IMR-90 (cell line): ENCODE data around the gene ITPRID1. TPM values are rescaled to one million over a fixed set of nuclear protein-coding genes. Genes with fewer than 3 reads are reported as not detected.

Source experiments
- ATAC-seq: fragments of 200-7000 bp; cut with Tn5 transposase; 2 replicates; pipeline ENCODE4 v1.9.1; 2020; ENCODE audit warnings: low read depth, mild to moderate bottlenecking, moderate library complexity
- BruUV-seq: library from RNA; stranded (reverse); fragments of 400-500 nt; replicated peaks from 2 replicates; lab custom pipeline; 2021; lab: Mats Ljungman, UMichigan
- CTCF ChIA-PET: fragments of 300-600 bp; formaldehyde crosslinking; extraction: SDS; loops from one replicate; lab custom pipeline; 2021; ENCODE audit warnings: antibody characterized with exemption; lab: Yijun Ruan, JAX
- POLR2A ChIA-PET: fragments of 300-600 bp; sonication (Branson Sonifier 250); formaldehyde crosslinking; loops from one replicate; lab custom pipeline; 2022; ENCODE audit warnings: antibody characterized with exemption; ENCODE audit not compliant: unreplicated experiment; lab: Charles Lee
- DNase-seq: peaks from one replicate; pipeline ENCODE4 v3.0.0; 2013
- H2AFZ ChIP-seq: replicated peaks from 2 replicates; pipeline ENCODE3; 2013; ENCODE audit warnings: low read length, mild to moderate bottlenecking; ENCODE audit not compliant: poor library complexity
- H2AK5ac ChIP-seq: 2 replicates; pipeline ENCODE4 v1.6.1; 2013; ENCODE audit warnings: low read depth, low read length, inconsistent platforms
- H2AK9ac ChIP-seq: replicated peaks from 2 replicates; pipeline ENCODE3; 2013; ENCODE audit warnings: mild to moderate bottlenecking, low read depth, low read length, moderate library complexity; ENCODE audit not compliant: poor library complexity
- H2BK120ac ChIP-seq: 2 replicates; pipeline ENCODE4 v1.6.1; 2013; ENCODE audit warnings: low read depth, low read length, inconsistent platforms
- H2BK15ac ChIP-seq: 3 replicates; pipeline ENCODE4 v1.6.1; 2013; ENCODE audit warnings: low read depth, low read length, inconsistent platforms
- H2BK20ac ChIP-seq: 2 replicates; pipeline ENCODE4 v1.6.1; 2013; ENCODE audit warnings: low read depth, mild to moderate bottlenecking, inconsistent platforms, low read length, moderate library complexity
- H2BK5ac ChIP-seq: 2 replicates; pipeline ENCODE4 v1.6.1; 2013; ENCODE audit warnings: mild to moderate bottlenecking, low read depth, low read length, inconsistent platforms; ENCODE audit not compliant: poor library complexity, severe bottlenecking
- H3K14ac ChIP-seq: replicated peaks from 2 replicates; pipeline ENCODE4 v1.6.1; 2013; ENCODE audit warnings: low read depth, low read length, inconsistent platforms
- H3K18ac ChIP-seq: 2 replicates; pipeline ENCODE4 v1.6.1; 2013; ENCODE audit warnings: low read depth, low read length, control low read depth
- H3K23ac ChIP-seq: 2 replicates; pipeline ENCODE4 v1.6.1; 2013; ENCODE audit warnings: low read depth, low read length, inconsistent platforms
- H3K27ac ChIP-seq: 2 replicates; pipeline ENCODE4 v1.5.1; 2013; ENCODE audit warnings: mild to moderate bottlenecking, control low read depth, low read length; ENCODE audit not compliant: insufficient read depth
- H3K27me3 ChIP-seq: 2 replicates; pipeline ENCODE4 v1.6.1; 2013; ENCODE audit warnings: low read length; ENCODE audit not compliant: control insufficient read depth, insufficient read depth
- H3K36me3 ChIP-seq: 2 replicates; pipeline ENCODE4 v1.6.1; 2013; ENCODE audit warnings: low read length, mixed read lengths; ENCODE audit not compliant: control insufficient read depth, insufficient read depth
- H3K4ac ChIP-seq: 2 replicates; pipeline ENCODE4 v1.6.1; 2013; ENCODE audit warnings: low read depth, low read length, inconsistent platforms
- H3K4me1 ChIP-seq: 2 replicates; pipeline ENCODE4 v1.6.1; 2013; ENCODE audit warnings: low read length, mixed read lengths; ENCODE audit not compliant: control insufficient read depth, insufficient read depth
- H3K4me2 ChIP-seq: 2 replicates; pipeline ENCODE4 v1.6.1; 2013; ENCODE audit warnings: low read depth, mild to moderate bottlenecking, control low read depth, low read length, moderate library complexity
- H3K4me3 ChIP-seq: 2 replicates; pipeline ENCODE4 v1.5.1; 2013; ENCODE audit warnings: low read depth, mild to moderate bottlenecking, control low read depth, low read length, moderate library complexity; ENCODE audit not compliant: insufficient read depth
- H3K56ac ChIP-seq: 2 replicates; pipeline ENCODE4 v1.6.1; 2013; ENCODE audit warnings: low read length, inconsistent platforms; ENCODE audit not compliant: insufficient read depth; ENCODE audit errors: extremely low read depth
- H3K79me1 ChIP-seq, 2 experiments: 2 replicates each; pipeline ENCODE4 v1.6.1; 2013; ENCODE audit warnings: low read length in 2 of 2, inconsistent platforms in 1 of 2, low read depth in 1 of 2
- H3K9ac ChIP-seq: 2 replicates; pipeline ENCODE4 v1.6.1; 2013; ENCODE audit warnings: low read depth, low read length, control low read depth
- H3K9me1 ChIP-seq: 2 replicates; pipeline ENCODE4 v1.6.1; 2013; ENCODE audit warnings: low read length, inconsistent platforms; ENCODE audit not compliant: insufficient read depth
- H3K9me3 ChIP-seq: 2 replicates; pipeline ENCODE4 v1.6.1; 2013; ENCODE audit warnings: low read length; ENCODE audit not compliant: control insufficient read depth, insufficient read depth
- H4K20me1 ChIP-seq: 2 replicates; pipeline ENCODE4 v1.6.1; 2013; ENCODE audit warnings: low read length, inconsistent platforms; ENCODE audit not compliant: insufficient read depth
- H4K5ac ChIP-seq: 2 replicates; pipeline ENCODE4 v1.6.1; 2013; ENCODE audit warnings: mild to moderate bottlenecking, low read depth, low read length, control low read depth
- H4K8ac ChIP-seq, 2 experiments: 2 replicates each; pipeline ENCODE4 v1.6.1; 2013; ENCODE audit warnings: low read depth in 2 of 2, low read length in 2 of 2, control low read depth in 1 of 2, inconsistent platforms in 1 of 2
- H4K91ac ChIP-seq: 2 replicates; pipeline ENCODE4 v1.6.1; 2013; ENCODE audit warnings: low read depth, low read length, inconsistent platforms; ENCODE audit not compliant: insufficient read depth
- CEBPB ChIP-seq: IDR thresholded peaks from 2 replicates; pipeline ENCODE4 v1.6.1; 2012; ENCODE audit warnings: low read depth, low read length, improper control_type of control experiment
- FOS ChIP-seq: fragments of 150-350 bp; IDR thresholded peaks from 2 replicates; pipeline ENCODE4 v1.6.1; 2016; ENCODE audit warnings: low read depth, low read length
- MAFK ChIP-seq: IDR thresholded peaks from 2 replicates; pipeline ENCODE4 v1.6.1; 2012; ENCODE audit warnings: low read depth, low read length, improper control_type of control experiment
- MAZ ChIP-seq: IDR thresholded peaks from 2 replicates; pipeline ENCODE4 v1.6.1; 2012; ENCODE audit warnings: low read depth, mild to moderate bottlenecking, low read length, improper control_type of control experiment, moderate library complexity, borderline replicate concordance
- RAD21 ChIP-seq: IDR thresholded peaks from 2 replicates; pipeline ENCODE4 v1.6.1; 2012; ENCODE audit warnings: low read length, improper control_type of control experiment
- RFX5 ChIP-seq: IDR thresholded peaks from 2 replicates; pipeline ENCODE4 v1.8.0; 2012; ENCODE audit warnings: low read depth, mild to moderate bottlenecking, low read length, moderate library complexity
- WGBS, 2 experiments: methylation state at CpG; one replicate each; pipeline versions ENCODE4 v1.1.5 to v1.1.7; 2013; ENCODE audit warnings: missing lambda C conversion rate in 2 of 2; ENCODE audit not compliant: insufficient read length in 1 of 2; ENCODE audit errors: extremely low coverage in 2 of 2; 5-methylcytosine and 5-hydroxymethylcytosine counted together
- dilution Hi-C: fragments of 300-500 bp; cut with HindIII; formaldehyde crosslinking; loops from one replicate; pipeline ENCODE4 v1.14.3; 2018; ENCODE audit warnings: low sequenced_read_pairs; ENCODE audit not compliant: unreplicated experiment
- in situ Hi-C: fragments of 300-500 bp; cut with MboI; formaldehyde crosslinking; loops from 3 replicates; pipeline ENCODE4 v1.14.3; 2019; ENCODE audit warnings: low sequenced_read_pairs, inconsistent platforms, mixed read lengths
- intact Hi-C: fragments of 100-400 bp; cut with micrococcal nuclease; formaldehyde crosslinking; loops from 2 replicates; pipeline ENCODE4 v1.10.0; 2022
- polyA plus RNA-seq, 3 experiments: library from polyadenylated mRNA; depleted of rRNA; stranded (reverse); fragments of >200 nt; gene quantifications; 2 replicates each; pipeline ENCODE4 v1.2.3, GENCODE V29; 2012; ENCODE audit warnings: low replicate concordance in 1 of 3
- total RNA-seq: library from RNA; depleted of rRNA; stranded (reverse); fragments of >200 nt; gene quantifications from 2 replicates; pipeline ENCODE4 v1.2.3, GENCODE V29; 2012
- TF ChIP-seq, protein P1 (sequence below): fragments of 150-350 bp; IDR thresholded peaks from 2 replicates; pipeline ENCODE4 v1.6.1; 2017; ENCODE audit warnings: mild to moderate bottlenecking, antibody characterized with exemption, low read length, low read depth

ITPRID1 gene
- total and polyA plus RNA-seq, 2 of the 4 experiments (the other 2 are of a cell fraction), result not detected

DNA sequence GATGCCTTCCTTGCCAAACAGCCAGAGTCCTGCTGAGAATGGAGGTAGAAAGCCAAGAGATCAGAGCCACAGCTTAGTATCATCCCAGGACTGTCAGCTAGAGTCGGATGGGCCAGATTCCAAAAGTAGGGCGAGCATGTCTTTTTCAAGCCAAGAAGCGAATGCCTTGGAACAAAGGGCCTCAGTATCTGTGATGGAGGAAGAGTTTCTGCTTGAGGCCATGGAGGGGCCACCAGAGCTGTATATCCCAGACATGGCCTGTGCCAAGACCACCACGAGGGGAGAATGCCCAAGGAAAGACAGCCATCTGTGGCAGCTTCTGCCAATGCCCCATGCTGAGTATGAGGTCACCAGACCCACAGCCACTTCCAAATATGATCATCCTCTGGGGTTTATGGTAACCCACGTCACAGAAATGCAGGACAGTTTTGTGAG is 128.8 kb downstream of the ITPRID1 start:
- dilution Hi-C loops, result no loop called here

More for the DNA sequence above, 128.8 kb downstream of the ITPRID1 start:
- DNase-seq (no peak), ATAC-seq (no peak)
- no peaks in the 10 kb centered on the region; the same call in 1 of the 2 replicates for H3K9me3 ChIP-seq
- no peak overlapping the region for H4K5ac ChIP-seq
- no peak overlapping the region for H2BK20ac ChIP-seq
- no peaks in the 10 kb centered on the region for H3K4me1 ChIP-seq
- no peak overlapping the region for H3K23ac ChIP-seq
- TF ChIP-seq, protein P1, sequence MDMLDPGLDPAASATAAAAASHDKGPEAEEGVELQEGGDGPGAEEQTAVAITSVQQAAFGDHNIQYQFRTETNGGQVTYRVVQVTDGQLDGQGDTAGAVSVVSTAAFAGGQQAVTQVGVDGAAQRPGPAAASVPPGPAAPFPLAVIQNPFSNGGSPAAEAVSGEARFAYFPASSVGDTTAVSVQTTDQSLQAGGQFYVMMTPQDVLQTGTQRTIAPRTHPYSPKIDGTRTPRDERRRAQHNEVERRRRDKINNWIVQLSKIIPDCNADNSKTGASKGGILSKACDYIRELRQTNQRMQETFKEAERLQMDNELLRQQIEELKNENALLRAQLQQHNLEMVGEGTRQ, result no peak
- no peak for TF ChIP-seq MAFK
- no peak for TF ChIP-seq RAD21
- no peak for TF ChIP-seq RFX5
- no peak for TF ChIP-seq FOS
- TF ChIP-seq MAZ, result no peak
- no peak for TF ChIP-seq CEBPB
- BruUV-seq, result no TSS peak
- H3K27me3 ChIP-seq, result no peaks in the 10 kb centered on the region; the same call in 1 of the 2 replicates
- ChIA-PET POLR2A (no interaction called here), CTCF (no interaction called here)
- intact Hi-C loops, result no loop called here
- no peaks in the 10 kb centered on the region for H3K9me1 ChIP-seq
- H3K56ac ChIP-seq, result no peak overlapping the region
- H3K27ac ChIP-seq, result no peak overlapping the region
- H2BK120ac ChIP-seq, result no peak overlapping the region
- H3K9ac ChIP-seq, result no peak overlapping the region
- no peak overlapping the region for H3K4ac ChIP-seq
- in situ Hi-C loops, result no loop called here
- no peak overlapping the region for H2BK5ac ChIP-seq
- 0% methylated on average over 1 of the region's 5 CpGs; no CpG with 5 or more reads in 1 of the 2 experiments for WGBS, 2 experiments
- no peak overlapping the region for H3K18ac ChIP-seq
- no peaks in the 10 kb centered on the region for H3K36me3 ChIP-seq
- no peak overlapping the region for H3K4me3 ChIP-seq
- H2BK15ac ChIP-seq, result no peak overlapping the region
- no peak overlapping the region for H2AK9ac ChIP-seq
- H4K91ac ChIP-seq, result no peak overlapping the region
- no peak overlapping the region for H2AFZ ChIP-seq
- H4K20me1 ChIP-seq, result no peaks in the 10 kb centered on the region
- H3K4me2 ChIP-seq, result no peak overlapping the region
- no peak overlapping the region for H3K14ac ChIP-seq
- H2AK5ac ChIP-seq, result no peak overlapping the region
- no peak overlapping the region for H4K8ac ChIP-seq
- no peaks in the 10 kb centered on the region for H3K79me1 ChIP-seq
